ENCODE data around the gene CLDN34. TPM values are rescaled to one million over a fixed set of nuclear protein-coding genes. Genes with fewer than 3 reads are reported as not detected.
A peak's percentile ranks its signal among the peaks of the same experiment; 100 is the strongest.

CLDN34 gene
- polyA plus RNA-seq, 1 donor, result 0.07 TPM

- Histone ChIP-seq H3K36me3 (ENCODE audit: control insufficient read depth, insufficient read depth, low read length) (no peaks in the 10 kb centered on the region), H3K27me3 (ENCODE audit: control insufficient read depth, insufficient read depth, low read length) (no peaks in the 10 kb centered on the region), H3K4me3 (ENCODE audit: low read length) (no peak overlapping the region), H3K9me3 (ENCODE audit: control insufficient read depth, low read depth, low read length) (no peaks in the 10 kb centered on the region), H3K4me1 (ENCODE audit: control insufficient read depth, insufficient read depth, low read length) (no peaks in the 10 kb centered on the region), H3K27ac (ENCODE audit: low read length) (peak overlapping the region; percentile 53)
- DNase-seq, result peak; percentile 54 to 83
- no CpG with 5 or more reads among the region's 3 CpGs for WGBS (ENCODE audit: insufficient coverage, low lambda C conversion rate)
Observed at GRCh38 chrX:9977635-9978034, 10.5 kb downstream of the CLDN34 start.

DNA sequence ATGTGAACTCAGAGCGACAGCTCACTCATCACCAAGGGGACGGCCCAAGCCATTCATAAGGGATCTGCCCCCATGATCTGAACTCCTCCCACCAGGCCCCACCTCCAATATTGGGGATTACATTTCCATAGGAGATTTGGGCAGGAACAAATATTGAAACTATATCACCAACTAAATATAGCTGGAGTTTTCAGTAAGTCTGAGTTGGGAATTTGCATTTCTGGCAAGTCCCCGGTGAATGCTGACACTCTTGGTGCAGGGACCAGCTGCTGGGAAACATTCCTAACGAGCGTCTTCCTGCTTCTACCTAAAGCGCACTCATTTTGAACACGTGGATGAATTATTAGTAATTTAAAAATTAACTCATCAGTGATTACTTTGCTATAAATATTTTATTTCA, 13.2 kb downstream of the CLDN34 start:
- no peaks in the 10 kb centered on the region for H3K36me3 ChIP-seq (ENCODE audit: control insufficient read depth, insufficient read depth, low read length)
- WGBS (ENCODE audit: insufficient coverage, low lambda C conversion rate), result no CpG with 5 or more reads among the region's 7 CpGs
- H3K27me3 ChIP-seq (ENCODE audit: control insufficient read depth, insufficient read depth, low read length), result no peaks in the 10 kb centered on the region
- no peak overlapping the region for H3K4me3 ChIP-seq (ENCODE audit: low read length)
- H3K4me1 ChIP-seq (ENCODE audit: control insufficient read depth, insufficient read depth, low read length), result no peaks in the 10 kb centered on the region
- no peaks in the 10 kb centered on the region for H3K9me3 ChIP-seq (ENCODE audit: control insufficient read depth, low read depth, low read length)
- H3K27ac ChIP-seq (ENCODE audit: low read length), result no peak overlapping the region
- no peak for DNase-seq

- no peaks in the 10 kb centered on the region for H3K4me1 ChIP-seq (ENCODE audit: control insufficient read depth, insufficient read depth, low read length)
- DNase-seq, result no peak
- H3K4me3 ChIP-seq (ENCODE audit: low read length), result no peak overlapping the region
- H3K36me3 ChIP-seq (ENCODE audit: control insufficient read depth, insufficient read depth, low read length), result no peaks in the 10 kb centered on the region
- WGBS (ENCODE audit: insufficient coverage, low lambda C conversion rate), result no CpG with 5 or more reads among the region's 5 CpGs
- H3K9me3 ChIP-seq (ENCODE audit: control insufficient read depth, low read depth, low read length), result no peaks in the 10 kb centered on the region
- H3K27ac ChIP-seq (ENCODE audit: low read length), result no peak overlapping the region
- H3K27me3 ChIP-seq (ENCODE audit: control insufficient read depth, insufficient read depth, low read length), result no peaks in the 10 kb centered on the region
Observed at GRCh38 chrX:9980927-9981326, 13.8 kb downstream of the CLDN34 start.

- no peaks in the 10 kb centered on the region for H3K36me3 ChIP-seq (ENCODE audit: control insufficient read depth, insufficient read depth, low read length)
Observed at GRCh38 chrX:9983441-9983840, 16.3 kb downstream of the CLDN34 start.

GRCh38 chrX:9983846-9984245, 16.7 kb downstream of the CLDN34 start:
- H3K36me3 ChIP-seq (ENCODE audit: control insufficient read depth, insufficient read depth, low read length), result no peaks in the 10 kb centered on the region
- DNase-seq, result no peak

More at GRCh38 chrX:9983441-9983840, 16.3 kb downstream of the CLDN34 start:
- no peak for DNase-seq
- Histone ChIP-seq H3K27me3 (ENCODE audit: control insufficient read depth, insufficient read depth, low read length) (no peaks in the 10 kb centered on the region), H3K4me1 (ENCODE audit: control insufficient read depth, insufficient read depth, low read length) (no peaks in the 10 kb centered on the region), H3K9me3 (ENCODE audit: control insufficient read depth, low read depth, low read length) (no peaks in the 10 kb centered on the region), H3K4me3 (ENCODE audit: low read length) (no peak overlapping the region), H3K27ac (ENCODE audit: low read length) (no peak overlapping the region)
- no CpG with 5 or more reads among the region's 18 CpGs for WGBS (ENCODE audit: insufficient coverage, low lambda C conversion rate)

DNA sequence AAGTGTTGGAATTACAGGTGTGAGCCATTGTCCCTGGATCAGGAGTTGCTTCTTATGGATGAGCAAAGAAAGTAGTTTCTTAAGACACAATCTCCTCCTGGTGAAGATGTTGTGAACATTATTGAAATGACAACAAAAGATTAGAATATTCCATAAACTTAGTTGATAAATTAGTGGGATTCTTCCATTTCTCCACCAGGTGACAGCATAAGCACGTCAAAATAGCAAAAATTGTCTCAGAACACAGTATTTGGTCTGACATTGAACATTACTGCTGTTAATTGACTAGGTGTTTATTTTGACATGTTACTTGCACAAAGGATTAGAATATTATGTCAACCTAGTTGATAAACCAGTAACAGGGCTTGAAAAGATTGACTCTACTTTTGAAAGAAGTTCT, 21.6 kb downstream of the CLDN34 start:
- Histone ChIP-seq H3K36me3 (ENCODE audit: control insufficient read depth, insufficient read depth, low read length) (no peaks in the 10 kb centered on the region), H3K4me3 (ENCODE audit: low read length) (no peak overlapping the region), H3K9me3 (ENCODE audit: control insufficient read depth, low read depth, low read length) (peaks cover 10% of the 10 kb centered on the region), H3K4me1 (ENCODE audit: control insufficient read depth, insufficient read depth, low read length) (no peaks in the 10 kb centered on the region), H3K27ac (ENCODE audit: low read length) (no peak overlapping the region), H3K27me3 (ENCODE audit: control insufficient read depth, insufficient read depth, low read length) (no peaks in the 10 kb centered on the region)
- no CpG with 5 or more reads among the region's 1 CpG for WGBS (ENCODE audit: insufficient coverage, low lambda C conversion rate)
- DNase-seq, result no peak

More at GRCh38 chrX:9983846-9984245, 16.7 kb downstream of the CLDN34 start:
- Histone ChIP-seq H3K4me1 (ENCODE audit: control insufficient read depth, insufficient read depth, low read length) (no peaks in the 10 kb centered on the region), H3K4me3 (ENCODE audit: low read length) (no peak overlapping the region), H3K9me3 (ENCODE audit: control insufficient read depth, low read depth, low read length) (no peaks in the 10 kb centered on the region), H3K27ac (ENCODE audit: low read length) (no peak overlapping the region), H3K27me3 (ENCODE audit: control insufficient read depth, insufficient read depth, low read length) (no peaks in the 10 kb centered on the region)
- WGBS (ENCODE audit: insufficient coverage, low lambda C conversion rate), result no CpG with 5 or more reads among the region's 11 CpGs

- H3K9me3 ChIP-seq (ENCODE audit: control insufficient read depth, low read depth, low read length), result peaks cover 10% of the 10 kb centered on the region
- no peaks in the 10 kb centered on the region for H3K27me3 ChIP-seq (ENCODE audit: control insufficient read depth, insufficient read depth, low read length)
- no peak for DNase-seq
- WGBS (ENCODE audit: insufficient coverage, low lambda C conversion rate), result no CpG with 5 or more reads among the region's 28 CpGs
- H3K4me1 ChIP-seq (ENCODE audit: control insufficient read depth, insufficient read depth, low read length), result no peaks in the 10 kb centered on the region
- H3K27ac ChIP-seq (ENCODE audit: low read length), result no peak overlapping the region
- no peaks in the 10 kb centered on the region for H3K36me3 ChIP-seq (ENCODE audit: control insufficient read depth, insufficient read depth, low read length)
- H3K4me3 ChIP-seq (ENCODE audit: low read length), result no peak overlapping the region
Observed at GRCh38 chrX:9992061-9992460, 24.9 kb downstream of the CLDN34 start.

- Histone ChIP-seq H3K4me3 (ENCODE audit: low read length) (no peak overlapping the region), H3K4me1 (ENCODE audit: control insufficient read depth, insufficient read depth, low read length) (no peaks in the 10 kb centered on the region), H3K27ac (ENCODE audit: low read length) (no peak overlapping the region), H3K36me3 (ENCODE audit: control insufficient read depth, insufficient read depth, low read length) (no peaks in the 10 kb centered on the region), H3K27me3 (ENCODE audit: control insufficient read depth, insufficient read depth, low read length) (no peaks in the 10 kb centered on the region), H3K9me3 (ENCODE audit: control insufficient read depth, low read depth, low read length) (peaks cover 10% of the 10 kb centered on the region)
- DNase-seq, result no peak
- WGBS (ENCODE audit: insufficient coverage, low lambda C conversion rate), result no CpG with 5 or more reads among the region's 18 CpGs
Observed at GRCh38 chrX:9992724-9993123, 25.6 kb downstream of the CLDN34 start.

- Histone ChIP-seq H3K4me1 (ENCODE audit: control insufficient read depth, insufficient read depth, low read length) (no peaks in the 10 kb centered on the region), H3K27me3 (ENCODE audit: control insufficient read depth, insufficient read depth, low read length) (no peaks in the 10 kb centered on the region), H3K27ac (ENCODE audit: low read length) (no peak overlapping the region), H3K9me3 (ENCODE audit: control insufficient read depth, low read depth, low read length) (peaks cover 10% of the 10 kb centered on the region), H3K4me3 (ENCODE audit: low read length) (no peak overlapping the region), H3K36me3 (ENCODE audit: control insufficient read depth, insufficient read depth, low read length) (no peaks in the 10 kb centered on the region)
- peak in 1 of 2 donors; percentile 22 for DNase-seq
- WGBS (ENCODE audit: insufficient coverage, low lambda C conversion rate), result no CpG with 5 or more reads among the region's 18 CpGs
Observed at GRCh38 chrX:9995855-9996339, 28.7 kb downstream of the CLDN34 start.

DNA sequence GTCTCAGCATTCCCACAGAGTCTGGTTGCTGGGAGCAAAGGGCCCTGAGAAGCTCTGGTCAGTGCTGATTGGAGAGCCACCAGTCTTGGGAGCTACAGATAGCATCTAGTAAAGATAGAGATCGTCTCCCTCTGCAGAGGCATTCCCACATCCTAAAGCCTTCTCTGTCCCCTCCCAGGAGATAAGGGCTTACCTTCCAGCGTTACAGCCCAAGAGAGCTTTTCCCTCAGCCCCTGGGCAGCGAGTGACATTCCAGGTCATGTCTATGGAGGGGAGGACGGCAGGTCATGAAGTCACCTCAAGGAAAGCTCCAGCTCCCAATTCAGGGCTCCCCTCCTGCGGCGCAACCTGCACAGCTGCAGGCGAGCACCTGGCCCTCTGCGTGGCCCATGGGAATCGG, 29.9 kb downstream of the CLDN34 start:
- Histone ChIP-seq H3K4me1 (ENCODE audit: control insufficient read depth, insufficient read depth, low read length) (no peaks in the 10 kb centered on the region), H3K27ac (ENCODE audit: low read length) (no peak overlapping the region), H3K36me3 (ENCODE audit: control insufficient read depth, insufficient read depth, low read length) (no peaks in the 10 kb centered on the region), H3K4me3 (ENCODE audit: low read length) (no peak overlapping the region), H3K9me3 (ENCODE audit: control insufficient read depth, low read depth, low read length) (peaks cover 8% of the 10 kb centered on the region), H3K27me3 (ENCODE audit: control insufficient read depth, insufficient read depth, low read length) (no peaks in the 10 kb centered on the region)
- WGBS (ENCODE audit: insufficient coverage, low lambda C conversion rate), result no CpG with 5 or more reads among the region's 9 CpGs
- no peak for DNase-seq

- H3K4me3 ChIP-seq (ENCODE audit: low read length), result no peak overlapping the region
- 100% methylated on average over 1 of the region's 8 CpGs for WGBS (ENCODE audit: insufficient coverage, low lambda C conversion rate)
- H3K4me1 ChIP-seq (ENCODE audit: control insufficient read depth, insufficient read depth, low read length), result no peaks in the 10 kb centered on the region
- H3K27ac ChIP-seq (ENCODE audit: low read length), result no peak overlapping the region
- no peaks in the 10 kb centered on the region for H3K36me3 ChIP-seq (ENCODE audit: control insufficient read depth, insufficient read depth, low read length)
- no peak for DNase-seq
- H3K27me3 ChIP-seq (ENCODE audit: control insufficient read depth, insufficient read depth, low read length), result no peaks in the 10 kb centered on the region
- H3K9me3 ChIP-seq (ENCODE audit: control insufficient read depth, low read depth, low read length), result peaks cover 6% of the 10 kb centered on the region
Observed at GRCh38 chrX:9997524-9997923, 30.4 kb downstream of the CLDN34 start.
